Panc1 (cell line): ENCODE results near the gene CAPN9. TPM values are rescaled to one million over a fixed set of nuclear protein-coding genes. Genes with fewer than 3 reads are reported as not detected.
"Not testable (repeated sequence)": the region's sequence is repeated elsewhere in the genome, so short reads cannot be mapped to it uniquely, and the experiment has no call there.

ENCODE experiments used
- ATAC-seq: fragments of 200-7000 bp; cut with Tn5 transposase; 2 replicates; pipeline ENCODE4 v1.9.1; 2020; ENCODE audit warnings: mild to moderate bottlenecking, moderate library complexity
- Bru-seq: library from RNA; stranded (reverse); fragments of 400-500 nt; gene quantifications from one replicate; lab custom pipeline; 2021; lab: Mats Ljungman, UMichigan
- BruChase-seq, 2 experiments: library from RNA; stranded (reverse); fragments of 400-500 nt; gene quantifications; one replicate each; lab custom pipeline; 2021; lab: Mats Ljungman, UMichigan
- BruUV-seq: library from RNA; stranded (reverse); fragments of 400-500 nt; replicated peaks from 2 replicates; lab custom pipeline; 2021; lab: Mats Ljungman, UMichigan
- CTCF ChIA-PET: fragments of 300-600 bp; sonication (Branson Sonifier 250); formaldehyde crosslinking; loops from one replicate; lab custom pipeline; 2022; ENCODE audit warnings: antibody characterized with exemption; lab: Charles Lee
- POLR2A ChIA-PET: fragments of 300-600 bp; sonication (Branson Sonifier 250); formaldehyde crosslinking; loops from one replicate; lab custom pipeline; 2022; ENCODE audit warnings: antibody characterized with exemption; lab: Charles Lee
- DNase-seq: peaks from one replicate; pipeline ENCODE4 v3.0.0-alpha.2; 2010; ENCODE audit warnings: low read depth, low spot score
- H3K27ac ChIP-seq: 2 replicates; pipeline ENCODE4 v1.5.1; 2011; ENCODE audit warnings: mild to moderate bottlenecking, low read length, inconsistent platforms
- H3K27me3 ChIP-seq: fragments of 200-500 bp; sonication (Bioruptor generic); 2 replicates; pipeline ENCODE4 v1.6.0; 2014; ENCODE audit warnings: low read length, inconsistent platforms; ENCODE audit not compliant: control insufficient read depth, insufficient read depth
- H3K36me3 ChIP-seq: fragments of 200-500 bp; sonication (Bioruptor generic); 2 replicates; pipeline ENCODE4 v1.5.1; 2014; ENCODE audit warnings: inconsistent platforms, mild to moderate bottlenecking, low read length, moderate library complexity; ENCODE audit not compliant: control insufficient read depth, insufficient read depth
- H3K4me1 ChIP-seq: 2 replicates; pipeline ENCODE4 v1.5.1; 2011; ENCODE audit warnings: inconsistent platforms, mild to moderate bottlenecking, low read length, moderate library complexity; ENCODE audit not compliant: control insufficient read depth, insufficient read depth
- H3K4me3 ChIP-seq, 2 experiments: 2 replicates each; pipeline ENCODE4 v1.5.1; 2011 to 2012; ENCODE audit warnings: low read depth in 2 of 2, low read length in 2 of 2, mild to moderate bottlenecking in 2 of 2, inconsistent platforms in 1 of 2, moderate library complexity in 1 of 2
- H3K9me3 ChIP-seq: fragments of 200-500 bp; sonication (Bioruptor generic); 2 replicates; pipeline ENCODE4 v1.5.1; 2014; ENCODE audit warnings: low read depth, mild to moderate bottlenecking, inconsistent platforms, low read length, moderate library complexity; ENCODE audit not compliant: control insufficient read depth, insufficient read depth
- CTCF ChIP-seq: fragments of 450-650 bp; IDR thresholded peaks from 2 replicates; pipeline ENCODE4 v1.5.1; 2017; ENCODE audit warnings: mild to moderate bottlenecking
- POLR2AphosphoS5 ChIP-seq: IDR thresholded peaks from 2 replicates; pipeline ENCODE4 v1.6.1; 2012; ENCODE audit warnings: mild to moderate bottlenecking, low read depth, low read length, moderate library complexity
- REST ChIP-seq, 2 experiments: IDR thresholded peaks; 2 replicates each; pipeline ENCODE4 v1.6.1; 2011 to 2012; ENCODE audit warnings: low read depth in 2 of 2, control low read depth in 1 of 2, low read length in 1 of 2, mild to moderate bottlenecking in 1 of 2, moderate library complexity in 1 of 2; ENCODE audit not compliant: insufficient read depth in 1 of 2
- SIN3A ChIP-seq: IDR thresholded peaks from 2 replicates; pipeline ENCODE4 v1.6.1; 2012; ENCODE audit warnings: low read depth, mild to moderate bottlenecking, low read length, moderate library complexity, borderline replicate concordance; ENCODE audit not compliant: insufficient read depth
- TCF7L2 ChIP-seq: IDR thresholded peaks from 2 replicates; pipeline ENCODE4 v1.6.1; 2011; ENCODE audit warnings: mild to moderate bottlenecking, low read depth, low read length, inconsistent platforms
- in situ Hi-C: cut with HindIII; loops from 2 replicates; pipeline ENCODE4 v1.10.0; 2016; ENCODE audit warnings: low sequenced_read_pairs, low pct_unique_long_range_greater_than_20kb
- intact Hi-C: fragments of 100-400 bp; cut with micrococcal nuclease; formaldehyde crosslinking; loops from one replicate; pipeline ENCODE4 v1.10.0; 2022; ENCODE audit not compliant: unreplicated experiment
- long read RNA-seq: library from polyadenylated mRNA; unstranded; transcript quantifications from one replicate; pipeline ENCODE4 v2.0.0, GENCODE V29; 2021; ENCODE audit not compliant: unreplicated experiment
- polyA plus RNA-seq: library from polyadenylated mRNA; unstranded; fragments of >200 nt; gene quantifications from one replicate; pipeline ENCODE4 v1.2.1, GENCODE V29; 2012; ENCODE audit warnings: missing spikeins; ENCODE audit not compliant: insufficient read length
- total RNA-seq: library from RNA; stranded (reverse); gene quantifications from one replicate; pipeline ENCODE4 v1.2.1, GENCODE V29; 2021; ENCODE audit not compliant: unreplicated experiment

The CAPN9 gene, protein sequence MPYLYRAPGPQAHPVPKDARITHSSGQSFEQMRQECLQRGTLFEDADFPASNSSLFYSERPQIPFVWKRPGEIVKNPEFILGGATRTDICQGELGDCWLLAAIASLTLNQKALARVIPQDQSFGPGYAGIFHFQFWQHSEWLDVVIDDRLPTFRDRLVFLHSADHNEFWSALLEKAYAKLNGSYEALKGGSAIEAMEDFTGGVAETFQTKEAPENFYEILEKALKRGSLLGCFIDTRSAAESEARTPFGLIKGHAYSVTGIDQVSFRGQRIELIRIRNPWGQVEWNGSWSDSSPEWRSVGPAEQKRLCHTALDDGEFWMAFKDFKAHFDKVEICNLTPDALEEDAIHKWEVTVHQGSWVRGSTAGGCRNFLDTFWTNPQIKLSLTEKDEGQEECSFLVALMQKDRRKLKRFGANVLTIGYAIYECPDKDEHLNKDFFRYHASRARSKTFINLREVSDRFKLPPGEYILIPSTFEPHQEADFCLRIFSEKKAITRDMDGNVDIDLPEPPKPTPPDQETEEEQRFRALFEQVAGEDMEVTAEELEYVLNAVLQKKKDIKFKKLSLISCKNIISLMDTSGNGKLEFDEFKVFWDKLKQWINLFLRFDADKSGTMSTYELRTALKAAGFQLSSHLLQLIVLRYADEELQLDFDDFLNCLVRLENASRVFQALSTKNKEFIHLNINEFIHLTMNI
- total RNA-seq (not detected), Bru-seq, nascent RNA (percentile 2 among the genes with signal in this experiment), BruChase-seq, experiment 1, labeled RNA remaining after a 2-hour chase (percentile 2 among the genes with signal in this experiment), BruChase-seq, experiment 2, labeled RNA remaining after a 6-hour chase (percentile 4 among the genes with signal in this experiment)
- not detected for polyA plus RNA-seq
- long read RNA-seq: 0 reads

DNA sequence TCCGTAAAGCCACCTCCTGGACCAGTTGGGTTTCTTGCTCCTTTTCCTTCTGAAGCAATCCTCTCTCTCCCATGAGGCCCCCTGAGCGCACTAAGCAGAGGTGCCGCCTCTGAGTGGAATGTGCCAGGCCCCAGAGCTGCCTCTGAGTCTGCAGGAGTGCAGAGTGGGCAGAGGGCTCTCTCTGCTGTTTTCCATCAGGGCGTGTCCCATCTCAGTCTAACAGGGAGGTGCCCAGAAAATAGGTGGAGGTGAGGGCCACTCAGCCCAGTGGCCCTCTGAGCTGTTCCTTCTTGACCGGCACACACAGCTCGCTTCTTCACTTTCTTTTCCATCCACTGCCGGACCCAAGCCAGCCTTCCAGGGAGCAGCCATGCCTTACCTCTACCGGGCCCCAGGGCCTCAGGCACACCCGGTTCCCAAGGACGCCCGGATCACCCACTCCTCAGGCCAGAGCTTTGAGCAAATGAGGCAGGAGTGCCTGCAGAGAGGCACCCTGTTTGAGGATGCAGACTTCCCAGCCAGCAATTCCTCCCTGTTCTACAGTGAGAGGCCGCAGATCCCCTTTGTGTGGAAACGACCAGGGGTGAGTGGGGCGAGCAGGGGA is at the start of gene CAPN9:
TSS of gene CAPN9 (plus strand) at position 262 of the 604 bp plus-strand sequence. CDS start at position 371, 109 bp downstream.
- POLR2A ChIA-PET: no interaction called here
- CTCF ChIA-PET: no interaction called here
- in situ Hi-C loops: no loop called here

GRCh38 chr1:230698130-230698529 is 49.1 kb upstream of the CAPN9 start:
- in situ Hi-C loops: no loop called here
- TF ChIP-seq SIN3A: no peak
- no peak for TF ChIP-seq POLR2AphosphoS5
- TF ChIP-seq CTCF: no peak
- no peak for TF ChIP-seq REST (IDR thresholded peaks at IDR 0.05; ENCODE audit: insufficient read depth in 1 of 2, low read depth in 2 of 2, low read length in 1 of 2)
- TF ChIP-seq TCF7L2: no peak
- no peak overlapping the region for H3K27ac ChIP-seq
- no TSS peak for BruUV-seq
- no peaks in the 10 kb centered on the region; the same call in 1 of the 2 replicates for H3K36me3 ChIP-seq
- ChIA-PET CTCF (no interaction called here), POLR2A (no interaction called here)
- DNase-seq (no peak), ATAC-seq (no peak)
- H3K27me3 ChIP-seq: peaks cover 4% of the 10 kb centered on the region; the same call in 1 of the 2 replicates
- no peaks in the 10 kb centered on the region for H3K4me1 ChIP-seq
- H3K4me3 ChIP-seq: no peak overlapping the region
- intact Hi-C loops: no loop called here
- no peaks in the 10 kb centered on the region for H3K9me3 ChIP-seq

More for the DNA sequence above, at the start of gene CAPN9:
- no peak within 1 kb of the TSS for H3K4me3 ChIP-seq
- H3K9me3 ChIP-seq: no peaks in the 10 kb centered on the region
- ATAC-seq: no peak
- H3K36me3 ChIP-seq: no peaks in the 10 kb centered on the region; the same call in 1 of the 2 replicates
- no peak within 1 kb of the TSS for H3K27ac ChIP-seq
- H3K4me1 ChIP-seq: no peaks in the 10 kb centered on the region
- intact Hi-C loops: no loop called here
- no peak for DNase-seq
- no peak for TF ChIP-seq POLR2AphosphoS5
- no peak for TF ChIP-seq REST (IDR thresholded peaks at IDR 0.05; ENCODE audit: insufficient read depth in 1 of 2, low read depth in 2 of 2, low read length in 1 of 2)
- no peaks in the 10 kb centered on the region for H3K27me3 ChIP-seq
- BruUV-seq: no TSS peak

GRCh38 chr1:230698964-230699363 is 48.2 kb upstream of the CAPN9 start:
- ATAC-seq, H3K9me3 ChIP-seq, H3K27ac ChIP-seq, CTCF ChIA-PET, H3K36me3 ChIP-seq, H3K4me3 ChIP-seq, in situ Hi-C loops, DNase-seq, BruUV-seq, H3K4me1 ChIP-seq, intact Hi-C loops, POLR2A ChIA-PET, H3K27me3 ChIP-seq: not testable (repeated sequence)
